Measurements from ENCODE around the gene SRGAP1. TPM values are rescaled to one million over a fixed set of nuclear protein-coding genes. Genes with fewer than 3 reads are reported as not detected.

The SRGAP1 gene
- total and polyA plus RNA-seq, 2 experiments from 2014 or later: 9.2 to 10.8 TPM

DNA sequence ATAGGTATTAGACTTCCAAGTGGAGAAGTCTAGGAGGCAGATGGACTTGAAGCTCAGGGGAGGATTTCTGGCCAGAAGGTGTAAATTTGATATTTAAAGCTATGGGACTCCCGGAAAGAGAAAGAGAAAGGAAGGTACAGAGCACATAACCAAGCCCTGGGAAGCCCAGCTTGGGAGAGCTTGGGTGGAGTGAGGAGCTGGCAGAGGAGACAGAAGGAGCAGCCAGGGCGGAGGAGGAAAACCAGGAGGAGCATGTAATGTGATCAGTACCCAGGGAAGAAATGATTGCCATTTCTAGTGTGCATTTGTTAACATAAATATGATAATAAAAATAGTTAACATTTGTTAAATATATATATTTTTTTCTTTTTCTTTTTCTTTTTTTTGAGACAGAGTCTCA is 310.2 kb downstream of the SRGAP1 start:
- H3K4me1 ChIP-seq (ENCODE audit: insufficient read depth): no peaks in the 10 kb centered on the region
- 90% methylated on average over 2 of the region's 2 CpGs for WGBS (ENCODE audit: low lambda C conversion rate, missing lambda C conversion rate)
- TF ChIP-seq EZH2phosphoT487 (IDR thresholded peaks at IDR 0.05; ENCODE audit: low read depth, severe bottlenecking, unreplicated experiment): no peak
- no peak for TF ChIP-seq EZH2 (IDR thresholded peaks at IDR 0.05; ENCODE audit: borderline replicate concordance)
- TF ChIP-seq, protein P1, sequence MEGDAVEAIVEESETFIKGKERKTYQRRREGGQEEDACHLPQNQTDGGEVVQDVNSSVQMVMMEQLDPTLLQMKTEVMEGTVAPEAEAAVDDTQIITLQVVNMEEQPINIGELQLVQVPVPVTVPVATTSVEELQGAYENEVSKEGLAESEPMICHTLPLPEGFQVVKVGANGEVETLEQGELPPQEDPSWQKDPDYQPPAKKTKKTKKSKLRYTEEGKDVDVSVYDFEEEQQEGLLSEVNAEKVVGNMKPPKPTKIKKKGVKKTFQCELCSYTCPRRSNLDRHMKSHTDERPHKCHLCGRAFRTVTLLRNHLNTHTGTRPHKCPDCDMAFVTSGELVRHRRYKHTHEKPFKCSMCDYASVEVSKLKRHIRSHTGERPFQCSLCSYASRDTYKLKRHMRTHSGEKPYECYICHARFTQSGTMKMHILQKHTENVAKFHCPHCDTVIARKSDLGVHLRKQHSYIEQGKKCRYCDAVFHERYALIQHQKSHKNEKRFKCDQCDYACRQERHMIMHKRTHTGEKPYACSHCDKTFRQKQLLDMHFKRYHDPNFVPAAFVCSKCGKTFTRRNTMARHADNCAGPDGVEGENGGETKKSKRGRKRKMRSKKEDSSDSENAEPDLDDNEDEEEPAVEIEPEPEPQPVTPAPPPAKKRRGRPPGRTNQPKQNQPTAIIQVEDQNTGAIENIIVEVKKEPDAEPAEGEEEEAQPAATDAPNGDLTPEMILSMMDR (IDR thresholded peaks at IDR 0.05; ENCODE audit: poor library complexity): no peak

DNA sequence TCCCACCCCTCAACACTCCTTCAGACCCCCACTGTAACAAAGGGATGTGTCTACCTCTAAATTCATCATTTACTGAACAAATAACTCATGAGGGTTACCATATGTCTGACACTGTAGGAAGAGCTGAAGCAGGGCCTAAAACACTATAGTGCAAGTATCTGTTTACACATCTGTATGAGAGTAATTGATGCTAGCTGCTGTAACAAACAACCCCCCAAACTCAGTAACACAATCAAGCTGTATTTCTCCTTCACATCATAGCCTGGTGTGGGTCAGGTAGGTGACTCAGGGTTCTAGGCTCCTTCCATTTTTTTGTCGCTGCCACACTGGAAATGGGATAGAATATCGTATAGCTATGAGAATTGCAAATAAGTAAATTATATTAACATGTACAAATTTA is 312.6 kb downstream of the SRGAP1 start:
- Histone ChIP-seq H3K4me1 (ENCODE audit: insufficient read depth) (no peaks in the 10 kb centered on the region), H3K27me3 (no peaks in the 10 kb centered on the region), H4K20me1 (ENCODE audit: insufficient read depth, poor library complexity, severe bottlenecking) (no peaks in the 10 kb centered on the region), H3K4me3 (no peak overlapping the region), H3K4me2 (no peak overlapping the region), H2AFZ (no peak overlapping the region), H3K9me2 (replicated peaks; ENCODE audit: insufficient read depth) (no peaks in the 10 kb centered on the region), H3K79me2 (no peaks in the 10 kb centered on the region), H3K36me3 (replicated peaks; ENCODE audit: insufficient read depth, low read depth) (no peaks in the 10 kb centered on the region), H3K9me3 (ENCODE audit: low read depth) (no peaks in the 10 kb centered on the region), H3K27ac (no peak overlapping the region)
- no peak for DNase-seq (ENCODE audit: low spot score)
- TF ChIP-seq EZH2 (IDR thresholded peaks at IDR 0.05; ENCODE audit: borderline replicate concordance) (no peak), EZH2phosphoT487 (IDR thresholded peaks at IDR 0.05; ENCODE audit: low read depth, severe bottlenecking, unreplicated experiment) (no peak)
- TF ChIP-seq, protein P1 (IDR thresholded peaks at IDR 0.05; ENCODE audit: poor library complexity): no peak
- 96% methylated on average over 2 of the region's 2 CpGs for WGBS (ENCODE audit: low lambda C conversion rate, missing lambda C conversion rate)

More for the DNA sequence above, 310.2 kb downstream of the SRGAP1 start:
- H3K79me2 ChIP-seq: no peaks in the 10 kb centered on the region
- H4K20me1 ChIP-seq (ENCODE audit: insufficient read depth, poor library complexity, severe bottlenecking): no peaks in the 10 kb centered on the region
- H3K9me3 ChIP-seq (ENCODE audit: low read depth): no peaks in the 10 kb centered on the region
- H3K4me3 ChIP-seq: no peak overlapping the region
- no peak overlapping the region for H3K4me2 ChIP-seq
- no peaks in the 10 kb centered on the region for H3K27me3 ChIP-seq
- H3K27ac ChIP-seq: no peak overlapping the region
- DNase-seq (ENCODE audit: low spot score): no peak
- H2AFZ ChIP-seq: no peak overlapping the region
- no peaks in the 10 kb centered on the region for H3K9me2 ChIP-seq (replicated peaks; ENCODE audit: insufficient read depth)
- H3K36me3 ChIP-seq (replicated peaks; ENCODE audit: insufficient read depth, low read depth): no peaks in the 10 kb centered on the region

DNA sequence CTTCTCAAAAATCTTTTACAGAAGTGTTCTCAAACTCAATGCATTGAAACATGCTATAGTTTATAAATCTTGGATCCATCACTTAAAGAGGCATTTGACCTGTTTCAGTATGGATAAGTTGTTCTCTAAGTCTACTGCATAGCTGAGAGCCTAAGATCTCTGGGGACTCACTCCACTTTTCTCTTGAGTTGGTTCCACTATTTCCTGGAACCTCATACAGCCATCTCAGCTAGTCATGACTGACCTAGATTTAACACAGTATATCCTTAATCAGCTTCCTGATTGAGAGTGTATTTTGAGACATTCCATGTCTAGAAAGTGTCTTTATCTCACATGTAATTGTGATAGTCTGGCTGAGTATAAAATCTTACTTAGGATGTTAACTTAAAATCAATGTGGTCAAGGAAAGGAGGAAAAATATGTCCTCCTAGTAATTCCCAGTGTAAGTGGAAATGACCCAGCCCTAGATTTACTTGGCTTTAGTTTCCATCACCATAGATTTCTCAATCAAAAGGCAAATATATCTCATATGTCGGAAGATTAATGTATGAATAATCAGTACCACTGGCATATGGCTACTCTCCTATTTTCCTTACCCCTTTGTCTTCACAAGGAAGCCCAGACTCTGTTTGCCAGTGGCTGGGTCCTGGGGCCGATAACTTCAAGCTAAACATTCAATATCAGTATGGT is 315.7 kb downstream of the SRGAP1 start:
- no peak overlapping the region for H3K27ac ChIP-seq
- no peak overlapping the region for H3K4me3 ChIP-seq
- no peaks in the 10 kb centered on the region for H4K20me1 ChIP-seq (ENCODE audit: insufficient read depth, poor library complexity, severe bottlenecking)
- H3K4me1 ChIP-seq (ENCODE audit: insufficient read depth): no peaks in the 10 kb centered on the region
- H3K79me2 ChIP-seq: no peaks in the 10 kb centered on the region
- H2AFZ ChIP-seq: no peak overlapping the region
- no peaks in the 10 kb centered on the region for H3K36me3 ChIP-seq (replicated peaks; ENCODE audit: insufficient read depth, low read depth)
- H3K4me2 ChIP-seq: no peak overlapping the region
- no peaks in the 10 kb centered on the region for H3K9me2 ChIP-seq (replicated peaks; ENCODE audit: insufficient read depth)
- TF ChIP-seq, protein P1 (IDR thresholded peaks at IDR 0.05; ENCODE audit: poor library complexity): no peak
- TF ChIP-seq EZH2phosphoT487 (IDR thresholded peaks at IDR 0.05; ENCODE audit: low read depth, severe bottlenecking, unreplicated experiment): no peak
- TF ChIP-seq EZH2 (IDR thresholded peaks at IDR 0.05; ENCODE audit: borderline replicate concordance): no peak
- no peaks in the 10 kb centered on the region for H3K27me3 ChIP-seq
- no peaks in the 10 kb centered on the region for H3K9me3 ChIP-seq (ENCODE audit: low read depth)
- WGBS (ENCODE audit: low lambda C conversion rate, missing lambda C conversion rate): 95% methylated on average over 2 of the region's 2 CpGs
- no peak for DNase-seq (ENCODE audit: low spot score)
